Measurements from ENCODE around the gene KCNQ1.
A peak's percentile ranks its signal among the peaks of the same experiment; 100 is the strongest.

Gene KCNQ1

GRCh38 chr11:2444821-2445745, at the start of gene KCNQ1:
TSS of gene KCNQ1 (plus strand) at chr11:2445008. CDS start at chr11:2445099, 91 bp downstream.
- no peaks in the 10 kb centered on the region for H3K36me3 Mint-ChIP-seq
- H3K27ac Mint-ChIP-seq, result peak within 1 kb of the TSS; percentile 77
- peaks cover 47% of the 10 kb centered on the region for H3K4me1 Mint-ChIP-seq
- peak within 1 kb of the TSS; percentile 90 for H3K4me3 Mint-ChIP-seq
- no peaks in the 10 kb centered on the region for H3K9me3 Mint-ChIP-seq
- no peaks in the 10 kb centered on the region for H3K27me3 Mint-ChIP-seq

GRCh38 chr11:2395211-2395730, 49.5 kb upstream of the KCNQ1 start:
- Mint-ChIP-seq H3K36me3 (no peaks in the 10 kb centered on the region), H3K27ac (no peak overlapping the region), H3K4me1 (peaks cover 10% of the 10 kb centered on the region), H3K4me3 (no peak overlapping the region), H3K9me3 (no peaks in the 10 kb centered on the region), H3K27me3 (no peaks in the 10 kb centered on the region)

GRCh38 chr11:2395856-2396255, 49.0 kb upstream of the KCNQ1 start:
- Mint-ChIP-seq H3K9me3 (no peaks in the 10 kb centered on the region), H3K4me3 (no peak overlapping the region), H3K27ac (no peak overlapping the region), H3K27me3 (no peaks in the 10 kb centered on the region), H3K36me3 (no peaks in the 10 kb centered on the region), H3K4me1 (peaks cover 11% of the 10 kb centered on the region)

- Mint-ChIP-seq H3K27ac (no peak overlapping the region), H3K27me3 (no peaks in the 10 kb centered on the region), H3K36me3 (no peaks in the 10 kb centered on the region), H3K9me3 (no peaks in the 10 kb centered on the region), H3K4me1 (peaks cover 14% of the 10 kb centered on the region), H3K4me3 (no peak overlapping the region)
These were observed 48.3 kb upstream of the KCNQ1 start for GRCh38 chr11:2396471-2396870.

- Mint-ChIP-seq H3K36me3 (no peaks in the 10 kb centered on the region), H3K4me1 (peaks cover 15% of the 10 kb centered on the region), H3K4me3 (no peak overlapping the region), H3K27me3 (no peaks in the 10 kb centered on the region), H3K27ac (no peak overlapping the region), H3K9me3 (no peaks in the 10 kb centered on the region)
These were observed 47.8 kb upstream of the KCNQ1 start for GRCh38 chr11:2397005-2397404.

- H3K4me3 Mint-ChIP-seq, result peak overlapping the region; percentile 94
- no peaks in the 10 kb centered on the region for H3K27me3 Mint-ChIP-seq
- no peaks in the 10 kb centered on the region for H3K36me3 Mint-ChIP-seq
- peaks cover 20% of the 10 kb centered on the region for H3K4me1 Mint-ChIP-seq
- H3K27ac Mint-ChIP-seq, result no peak overlapping the region
- H3K9me3 Mint-ChIP-seq, result no peaks in the 10 kb centered on the region
These were observed 46.0 kb upstream of the KCNQ1 start for GRCh38 chr11:2398664-2399355.

- H3K9me3 Mint-ChIP-seq, result no peaks in the 10 kb centered on the region
- peak overlapping the region; percentile 46 for H3K27ac Mint-ChIP-seq
- peak overlapping the region; percentile 94 for H3K4me3 Mint-ChIP-seq
- H3K4me1 Mint-ChIP-seq, result peaks cover 20% of the 10 kb centered on the region
- no peaks in the 10 kb centered on the region for H3K27me3 Mint-ChIP-seq
- H3K36me3 Mint-ChIP-seq, result no peaks in the 10 kb centered on the region
These were observed 45.2 kb upstream of the KCNQ1 start for GRCh38 chr11:2399488-2400068.

GRCh38 chr11:2400069-2400761, 44.6 kb upstream of the KCNQ1 start, which contains the start of gene TSSC4:
TSS of gene TSSC4 (plus strand) at chr11:2400750. CDS start at chr11:2402634, 1,884 bp downstream.
- no peaks in the 10 kb centered on the region for H3K27me3 Mint-ChIP-seq
- H3K36me3 Mint-ChIP-seq, result no peaks in the 10 kb centered on the region
- H3K4me1 Mint-ChIP-seq, result peaks cover 20% of the 10 kb centered on the region
- peak within 1 kb of the TSS; percentile 93 for H3K27ac Mint-ChIP-seq
- no peaks in the 10 kb centered on the region for H3K9me3 Mint-ChIP-seq
- peak within 1 kb of the TSS; percentile 94 for H3K4me3 Mint-ChIP-seq

- H3K4me3 Mint-ChIP-seq, result peak overlapping the region; percentile 94
- H3K4me1 Mint-ChIP-seq, result peaks cover 20% of the 10 kb centered on the region
- no peaks in the 10 kb centered on the region for H3K36me3 Mint-ChIP-seq
- no peaks in the 10 kb centered on the region for H3K27me3 Mint-ChIP-seq
- H3K27ac Mint-ChIP-seq, result peak overlapping the region; percentile 93
- H3K9me3 Mint-ChIP-seq, result no peaks in the 10 kb centered on the region
These were observed 43.9 kb upstream of the KCNQ1 start for GRCh38 chr11:2400762-2401435.

- Mint-ChIP-seq H3K9me3 (no peaks in the 10 kb centered on the region), H3K27me3 (no peaks in the 10 kb centered on the region), H3K27ac (peak overlapping the region; percentile 76), H3K36me3 (no peaks in the 10 kb centered on the region), H3K4me1 (peaks cover 20% of the 10 kb centered on the region), H3K4me3 (peak overlapping the region; percentile 94)
These were observed 43.3 kb upstream of the KCNQ1 start for GRCh38 chr11:2401436-2401984.

GRCh38 chr11:2402106-2402505, 42.7 kb upstream of the KCNQ1 start:
- H3K9me3 Mint-ChIP-seq, result no peaks in the 10 kb centered on the region
- H3K4me1 Mint-ChIP-seq, result peaks cover 20% of the 10 kb centered on the region
- H3K27ac Mint-ChIP-seq, result no peak overlapping the region
- H3K4me3 Mint-ChIP-seq, result peak overlapping the region; percentile 94
- no peaks in the 10 kb centered on the region for H3K27me3 Mint-ChIP-seq
- no peaks in the 10 kb centered on the region for H3K36me3 Mint-ChIP-seq

- Mint-ChIP-seq H3K4me3 (peak overlapping the region; percentile 33), H3K4me1 (peaks cover 20% of the 10 kb centered on the region), H3K27me3 (no peaks in the 10 kb centered on the region), H3K27ac (no peak overlapping the region), H3K36me3 (no peaks in the 10 kb centered on the region), H3K9me3 (no peaks in the 10 kb centered on the region)
These were observed 41.7 kb upstream of the KCNQ1 start for GRCh38 chr11:2402890-2403645.

GRCh38 chr11:2404735-2405196, 40.0 kb upstream of the KCNQ1 start:
- Mint-ChIP-seq H3K4me1 (peaks cover 14% of the 10 kb centered on the region), H3K36me3 (no peaks in the 10 kb centered on the region), H3K27ac (no peak overlapping the region), H3K27me3 (no peaks in the 10 kb centered on the region), H3K4me3 (no peak overlapping the region), H3K9me3 (no peaks in the 10 kb centered on the region)

- Mint-ChIP-seq H3K27ac (peak overlapping the region; percentile 52), H3K9me3 (no peaks in the 10 kb centered on the region), H3K4me1 (peaks cover 7% of the 10 kb centered on the region), H3K27me3 (no peaks in the 10 kb centered on the region), H3K36me3 (no peaks in the 10 kb centered on the region), H3K4me3 (no peak overlapping the region)
These were observed 38.4 kb upstream of the KCNQ1 start for GRCh38 chr11:2406451-2406850.

Measured in activated naive CD4-positive, alpha-beta T cell treated with anti-CD3 and anti-CD28 coated beads, Interleukin-2, amount 50 U/mL, for 24 hours (primary cell).